EH (cell line): ENCODE data around the gene SENP7.
"Not testable (repeated sequence)": the region's sequence is repeated elsewhere in the genome, so short reads cannot be mapped to it uniquely, and the experiment has no call there.

Experiments used
- DNase-seq: peaks from one replicate; pipeline ENCODE4 v3.0.0-alpha.2; 2015; ENCODE audit warnings: low read depth

The SENP7 gene, protein sequence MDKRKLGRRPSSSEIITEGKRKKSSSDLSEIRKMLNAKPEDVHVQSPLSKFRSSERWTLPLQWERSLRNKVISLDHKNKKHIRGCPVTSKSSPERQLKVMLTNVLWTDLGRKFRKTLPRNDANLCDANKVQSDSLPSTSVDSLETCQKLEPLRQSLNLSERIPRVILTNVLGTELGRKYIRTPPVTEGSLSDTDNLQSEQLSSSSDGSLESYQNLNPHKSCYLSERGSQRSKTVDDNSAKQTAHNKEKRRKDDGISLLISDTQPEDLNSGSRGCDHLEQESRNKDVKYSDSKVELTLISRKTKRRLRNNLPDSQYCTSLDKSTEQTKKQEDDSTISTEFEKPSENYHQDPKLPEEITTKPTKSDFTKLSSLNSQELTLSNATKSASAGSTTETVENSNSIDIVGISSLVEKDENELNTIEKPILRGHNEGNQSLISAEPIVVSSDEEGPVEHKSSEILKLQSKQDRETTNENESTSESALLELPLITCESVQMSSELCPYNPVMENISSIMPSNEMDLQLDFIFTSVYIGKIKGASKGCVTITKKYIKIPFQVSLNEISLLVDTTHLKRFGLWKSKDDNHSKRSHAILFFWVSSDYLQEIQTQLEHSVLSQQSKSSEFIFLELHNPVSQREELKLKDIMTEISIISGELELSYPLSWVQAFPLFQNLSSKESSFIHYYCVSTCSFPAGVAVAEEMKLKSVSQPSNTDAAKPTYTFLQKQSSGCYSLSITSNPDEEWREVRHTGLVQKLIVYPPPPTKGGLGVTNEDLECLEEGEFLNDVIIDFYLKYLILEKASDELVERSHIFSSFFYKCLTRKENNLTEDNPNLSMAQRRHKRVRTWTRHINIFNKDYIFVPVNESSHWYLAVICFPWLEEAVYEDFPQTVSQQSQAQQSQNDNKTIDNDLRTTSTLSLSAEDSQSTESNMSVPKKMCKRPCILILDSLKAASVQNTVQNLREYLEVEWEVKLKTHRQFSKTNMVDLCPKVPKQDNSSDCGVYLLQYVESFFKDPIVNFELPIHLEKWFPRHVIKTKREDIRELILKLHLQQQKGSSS

DNA sequence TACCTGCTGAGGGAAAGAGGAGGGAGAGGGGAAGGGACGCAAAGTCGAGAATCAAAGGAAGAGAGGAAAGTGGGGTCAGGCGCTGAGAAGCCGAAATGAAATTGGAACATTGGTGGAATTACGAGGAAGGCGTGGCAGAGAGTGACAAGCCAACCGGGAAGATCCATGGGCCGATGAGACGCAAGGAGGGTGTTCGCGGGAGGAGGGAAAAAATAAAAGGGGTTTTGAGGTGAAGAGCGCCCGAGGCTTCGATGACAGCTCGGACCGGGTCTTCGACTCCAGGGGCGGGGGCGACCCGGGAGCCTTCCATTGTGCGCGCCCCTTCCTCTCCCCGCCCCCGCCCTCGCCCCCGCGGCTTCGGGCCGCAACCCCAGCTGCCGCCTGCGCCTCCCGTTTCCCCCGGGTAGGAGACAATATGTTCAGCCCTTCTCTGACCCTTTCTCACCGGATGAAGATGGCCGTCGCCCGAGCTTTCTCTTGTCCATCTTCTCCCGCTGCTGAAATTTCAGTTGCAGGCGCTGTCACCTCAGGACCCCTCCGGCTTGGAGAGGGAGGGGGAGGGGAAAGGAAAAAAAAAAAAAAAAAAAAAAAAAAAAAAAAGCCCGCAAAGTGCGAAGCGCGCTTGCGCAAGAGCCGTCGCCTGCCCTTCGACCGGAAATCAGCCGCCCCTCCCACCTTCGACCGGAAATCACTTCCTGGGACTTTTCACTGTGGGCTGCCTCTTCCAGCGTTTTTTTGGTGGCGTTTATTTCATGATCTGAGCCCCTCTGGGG is at the start of gene SENP7:
Gene SENP7, minus strand, starts transcription at position 567 of the 773 bp plus-strand sequence. Its CDS starts 82 bp downstream, at position 485.
- DNase-seq: peak; percentile 88

DNA sequence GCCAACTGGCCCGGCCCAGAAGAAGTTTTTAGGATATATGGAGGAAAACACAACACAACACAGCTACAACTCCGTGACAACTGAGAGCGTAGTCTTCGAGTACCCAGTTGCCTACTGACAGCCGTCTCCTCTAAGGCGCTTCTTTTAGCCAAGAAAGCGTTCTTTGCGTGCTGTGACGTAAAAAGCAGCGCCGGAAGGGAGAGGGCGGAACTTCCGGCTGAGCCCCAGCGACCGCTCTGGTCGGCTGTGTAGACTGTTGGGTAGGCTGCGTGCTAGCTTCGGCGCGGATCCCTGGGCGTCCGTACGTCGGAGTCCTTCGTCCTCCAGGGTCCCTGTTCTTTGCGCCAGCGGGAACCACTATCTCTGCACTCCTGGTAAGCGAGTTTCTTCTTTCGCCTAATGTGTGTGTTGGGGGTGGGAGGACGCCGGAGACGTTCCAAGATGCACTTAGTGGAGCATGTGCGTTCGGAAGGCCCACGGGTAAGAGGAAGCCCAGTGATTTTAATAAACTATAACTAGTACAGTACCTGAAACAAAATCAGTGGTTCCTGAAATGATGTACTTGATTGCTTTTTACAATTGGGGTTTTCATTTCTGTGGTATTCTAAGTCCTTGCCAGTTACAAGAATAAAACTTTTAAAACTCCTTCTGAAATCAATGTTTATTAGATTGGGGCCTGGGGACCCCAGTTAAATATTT is 48.8 kb upstream of the SENP7 start, which contains the start of gene TRMT10C:
Gene TRMT10C, plus strand, starts transcription at position 239 of the 699 bp plus-strand sequence. CDS start 2,914 bp downstream, outside the sequence.
- DNase-seq: peak; percentile 94

DNA sequence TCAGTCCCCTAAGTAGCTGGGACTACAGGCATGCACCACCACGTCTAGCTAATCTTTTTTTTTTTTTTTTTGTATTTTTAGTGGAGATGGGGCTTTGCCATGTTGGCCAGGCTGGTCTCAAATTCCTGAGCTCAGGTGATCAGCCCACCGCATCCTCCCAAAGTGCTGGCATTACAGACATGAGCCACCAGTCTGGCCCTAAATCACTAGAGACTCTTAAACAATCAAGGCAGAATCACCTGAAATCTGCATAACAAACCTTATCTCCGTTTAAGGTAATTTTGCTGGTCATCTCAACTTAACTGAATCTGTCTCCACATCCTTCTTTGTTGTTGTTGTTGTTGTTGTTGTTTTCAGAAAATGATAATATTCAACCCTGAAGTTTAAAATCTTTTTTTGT is 43.1 kb upstream of the SENP7 start:
- no peak for DNase-seq

DNA sequence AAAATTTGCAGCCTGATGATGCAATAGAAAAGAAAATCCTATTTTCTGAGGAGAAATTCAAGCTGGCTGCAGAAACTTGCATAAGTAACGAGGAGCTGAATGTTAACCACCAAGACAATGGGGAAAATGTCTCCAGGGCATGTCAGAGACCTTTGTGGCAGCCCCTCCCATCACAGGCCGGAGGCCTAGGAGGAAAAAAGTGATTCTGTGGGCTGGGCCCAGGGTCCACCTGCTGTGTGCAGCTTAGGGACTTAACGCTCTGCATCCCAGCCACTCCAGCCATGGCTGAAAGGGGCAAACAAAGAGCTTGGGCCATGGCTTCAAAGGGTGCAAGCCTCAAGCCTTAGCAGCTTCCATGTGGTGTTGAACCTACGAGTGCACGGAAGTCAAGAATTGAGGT is 40.4 kb upstream of the SENP7 start:
- not testable (repeated sequence) for DNase-seq

DNA sequence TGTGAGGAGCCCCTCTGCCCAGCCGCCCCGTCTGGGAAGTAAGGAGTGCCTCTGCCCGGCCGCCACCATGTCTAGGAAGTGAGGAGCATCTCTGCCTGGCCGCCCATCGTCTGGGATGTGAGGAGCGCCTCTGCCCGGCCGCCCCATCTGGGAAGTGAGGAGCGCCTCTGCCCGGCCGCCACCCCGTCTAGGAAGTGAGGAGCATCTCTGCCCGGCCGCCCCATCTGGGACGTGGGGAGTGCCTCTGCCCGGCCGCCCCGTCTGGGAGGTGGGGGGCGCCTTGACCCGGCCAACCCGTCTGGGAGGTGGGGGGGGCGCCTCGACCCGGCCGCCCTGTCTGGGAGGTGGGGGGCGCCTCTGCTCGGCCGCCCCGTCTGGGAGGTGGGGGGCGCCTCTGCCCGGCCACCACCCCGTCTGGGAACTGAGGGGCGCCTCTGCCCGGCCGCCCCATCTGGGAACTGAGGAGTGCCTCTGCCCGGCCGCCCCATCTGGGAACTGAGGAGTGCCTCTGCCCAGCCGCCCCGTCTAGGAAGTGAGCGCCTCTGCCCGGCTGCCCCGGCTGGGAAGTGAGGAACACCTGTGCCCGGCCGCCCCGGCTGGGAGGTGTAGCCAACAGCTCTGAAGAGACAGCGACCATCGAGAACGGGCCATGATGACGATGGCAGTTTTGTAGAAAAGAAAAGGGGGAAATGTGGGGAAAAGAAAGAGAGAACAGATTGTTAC is 38.5 kb upstream of the SENP7 start:
- not testable (repeated sequence) for DNase-seq

DNA sequence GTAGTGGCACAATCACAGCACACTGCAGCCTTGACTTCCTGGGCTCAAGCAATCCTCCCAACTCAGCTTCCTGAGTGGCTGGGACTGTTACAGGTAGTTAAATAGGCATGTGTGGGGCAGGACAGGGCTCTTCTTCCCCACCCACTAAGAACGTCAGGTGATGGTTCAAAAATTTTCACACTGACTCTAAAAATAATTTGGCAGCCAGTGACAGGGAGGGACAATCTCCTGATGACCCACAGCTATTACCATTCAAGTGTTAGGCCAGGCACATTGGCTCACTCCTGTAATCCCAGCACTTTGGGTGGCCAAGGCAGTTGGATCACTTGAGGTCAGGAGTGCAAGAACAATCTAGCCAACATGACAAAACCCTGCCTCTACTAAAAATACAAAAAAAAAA is 36.5 kb upstream of the SENP7 start:
- DNase-seq: no peak

- DNase-seq: no peak
These were observed 35.6 kb upstream of the SENP7 start for GRCh38 chr3:101548527-101549105.

DNA sequence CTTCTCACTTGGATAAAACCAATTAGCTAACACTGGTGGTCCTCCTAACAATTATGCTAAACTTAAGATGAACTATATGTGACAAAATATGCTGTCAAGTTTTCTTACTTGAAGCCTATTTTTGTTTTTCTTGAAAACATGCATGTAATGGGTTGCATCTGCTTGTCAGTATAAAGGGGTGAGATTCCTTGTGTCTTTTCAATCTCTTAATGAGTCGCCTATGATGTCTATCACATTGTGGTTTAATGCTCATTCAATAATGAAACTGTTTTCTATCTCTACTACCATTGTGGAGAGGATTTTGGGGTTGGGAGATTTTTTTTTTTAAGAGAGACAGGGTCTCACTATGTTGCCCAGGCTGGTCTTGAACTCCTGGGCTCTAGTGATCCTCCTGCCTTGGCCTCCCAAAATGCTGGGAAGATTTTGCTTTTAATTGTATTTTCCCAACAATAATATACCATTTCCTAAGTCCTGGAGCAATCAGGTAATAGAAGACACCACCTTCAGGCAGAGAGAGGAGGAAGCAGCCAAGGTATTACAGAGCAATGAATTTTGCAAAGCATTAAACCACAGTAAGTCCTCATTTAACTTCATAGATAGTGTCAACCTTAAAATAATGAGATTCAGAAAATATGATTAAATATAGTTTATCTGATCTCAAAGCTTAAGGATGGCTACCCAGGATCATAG is 31.3 kb upstream of the SENP7 start:
- no peak for DNase-seq

- no peak for DNase-seq
These were observed 29.9 kb upstream of the SENP7 start for GRCh38 chr3:101542957-101543356.

GRCh38 chr3:101536955-101537354 is 23.9 kb upstream of the SENP7 start:
- DNase-seq: not testable (repeated sequence)

- no peak for DNase-seq
These were observed 23.3 kb upstream of the SENP7 start for GRCh38 chr3:101536266-101536665.

GRCh38 chr3:101535221-101535620 is 22.2 kb upstream of the SENP7 start:
- DNase-seq: no peak

- DNase-seq: peak; percentile 54
These were observed 20.6 kb upstream of the SENP7 start for GRCh38 chr3:101533603-101533968.

- no peak for DNase-seq
These were observed 20.0 kb upstream of the SENP7 start for GRCh38 chr3:101532783-101533602.

DNA sequence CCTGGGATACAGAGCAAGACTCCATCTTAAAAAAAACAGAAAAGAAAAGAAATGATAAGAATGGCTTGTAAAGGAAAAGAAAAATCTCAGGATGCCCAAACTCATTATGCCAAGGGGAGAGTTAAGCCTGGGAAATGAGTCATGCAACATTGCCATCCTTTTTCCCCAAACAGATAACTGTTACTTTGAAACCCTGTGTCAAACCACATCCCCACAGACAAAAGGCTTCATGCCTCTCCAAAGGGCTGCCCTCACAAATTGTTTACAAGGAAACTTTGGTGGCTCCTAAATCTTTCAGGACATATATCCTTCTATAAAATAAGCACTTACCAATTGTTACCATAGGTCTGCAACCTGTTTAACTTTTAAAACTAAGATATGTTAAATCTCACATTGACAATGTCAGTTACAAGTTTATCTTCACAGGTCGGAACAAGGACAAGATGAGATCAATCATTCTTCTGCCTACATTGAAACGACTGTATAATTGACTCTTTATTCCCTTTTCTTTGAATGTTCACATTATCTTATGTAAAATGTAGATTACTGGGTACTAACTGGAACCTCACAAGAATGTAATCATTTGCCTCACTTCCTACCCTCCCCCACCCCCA is 18.6 kb upstream of the SENP7 start:
- peak; percentile 44 for DNase-seq

GRCh38 chr3:101530686-101531047 is 17.7 kb upstream of the SENP7 start:
- no peak for DNase-seq

- DNase-seq: no peak
These were observed 17.0 kb upstream of the SENP7 start for GRCh38 chr3:101529816-101530685.
